Fibroblast of lung (primary cell): ENCODE results near the gene LGALS3BP.

Source experiments
- CTCF ChIP-seq, 2 donors: IDR thresholded peaks in 1 of 2; conservative IDR thresholded peaks in 1 of 2; 1 replicate in 1 of 2; 2 replicates in 1 of 2; pipeline ENCODE4 v1.5.1; 2011 to 2012; ENCODE audit warnings: low read length in 2 of 2, control low read depth in 1 of 2, inconsistent platforms in 1 of 2, low read depth in 1 of 2, mild to moderate bottlenecking in 1 of 2
- EZH2 ChIP-seq: IDR thresholded peaks from 2 replicates; pipeline ENCODE4 v1.5.1; 2012; ENCODE audit warnings: low read length, control low read depth, mild to moderate bottlenecking; ENCODE audit errors: missing control alignments

- TF ChIP-seq CTCF (conservative IDR thresholded peaks at IDR 0.05 in 1 of 2, IDR thresholded peaks at IDR 0.05 in 1 of 2; ENCODE audit: low read depth in 1 of 2, low read length in 2 of 2): no peak
- no peak for TF ChIP-seq EZH2
Measured at GRCh38 chr17:79026376-79027273, 46.9 kb upstream of the LGALS3BP start.
